Heart left ventricle (tissue), 13 donors: ENCODE measurements around the gene AP4E1.

Experiments
- CTCF ChIP-seq, 12 donors: fragments of 200-600 bp; sonication (generic) in 4 of 12; IDR thresholded peaks; one replicate each; pipeline versions ENCODE4 v1.5.0 to v1.8.0; 2018 to 2022; ENCODE audit warnings: antibody characterized with exemption in 12 of 12, mild to moderate bottlenecking in 5 of 12
- POLR2A ChIP-seq, 2 donors: fragments of 450-650 bp; IDR thresholded peaks; one replicate each; pipeline ENCODE4 v1.6.1; 2017; ENCODE audit warnings: antibody characterized with exemption in 2 of 2, mild to moderate bottlenecking in 2 of 2, moderate library complexity in 2 of 2
- donor health status: ischemic (EF 13 %, LVEDD 7.1; RV severe dilation, severe dysfunction).
- donor health status: DM: no; HTN: yes; CAD: no.
- donor health status: DM: no; HTN: no; CAD: no.
- donor health status: ischemic (EF 25% LVEDD 6.9; RV normal size, moderate dysfunction).
- donor health status: ischemic (EF 25% LVEDD 5.7; RV mildly dilated, moderate dysfunction).
- donor health status: ischemic (EF 35%, LVEDD 5.7; RV mildly dilated, moderate dysfunction).
- donor health status: nonischemic (EF 11% LVEDD 7.7; RV severe dilation, severe dysfunction).
- donor health status: DM: yes; HTN: yes; CAD: no.
- donor health status: PGD.
- donor health status: ischemic (EF 29% LVEDD 5.4; RV normal size, mild dysfunction).
- donor health status: nonischemic (EF 23%, LVEDD 6.1; RV moderate dilation, normal function).

- no peak for TF ChIP-seq CTCF (IDR thresholded peaks at IDR 0.05)
- TF ChIP-seq POLR2A (IDR thresholded peaks at IDR 0.05) = no peak
Observed at GRCh38 chr15:50979041-50979440, 70.6 kb downstream of the AP4E1 start.
